Caco-2 (cell line): ENCODE results near the gene ABCC5. TPM values are rescaled to one million over a fixed set of nuclear protein-coding genes. Genes with fewer than 3 reads are reported as not detected.
"Not testable (repeated sequence)": the region's sequence is repeated elsewhere in the genome, so short reads cannot be mapped to it uniquely, and the experiment has no call there.

ENCODE experiments used
- BruUV-seq: library from RNA; stranded (reverse); fragments of 400-500 nt; replicated peaks from 2 replicates; lab custom pipeline; 2021; lab: Mats Ljungman, UMichigan
- CTCF ChIA-PET: fragments of 300-600 bp; sonication (Branson Sonifier 250); formaldehyde crosslinking; loops from one replicate; lab custom pipeline; 2022; ENCODE audit warnings: antibody characterized with exemption; lab: Charles Lee
- POLR2A ChIA-PET: fragments of 300-600 bp; sonication (Branson Sonifier 250); formaldehyde crosslinking; loops from one replicate; lab custom pipeline; 2022; ENCODE audit warnings: antibody characterized with exemption; lab: Charles Lee
- DNase-seq, 2 experiments: peaks; one replicate each; pipeline versions ENCODE4 v3.0.0 to v3.0.0-alpha.2; 2020 to 2022
- H3K27me3 ChIP-seq: replicated peaks from 2 replicates; pipeline ENCODE4 v1.6.0; 2011; ENCODE audit warnings: low read length; ENCODE audit not compliant: control insufficient read depth, insufficient read depth
- H3K36me3 ChIP-seq: 2 replicates; pipeline ENCODE4 v1.5.1; 2011; ENCODE audit warnings: low read length; ENCODE audit not compliant: control insufficient read depth, insufficient read depth
- H3K4me1 ChIP-seq: fragments of 250-450 bp; sonication (Bioruptor Pico); 2 replicates; pipeline ENCODE4 v1.5.1; 2020; ENCODE audit warnings: mild to moderate bottlenecking
- H3K4me3 ChIP-seq: 2 replicates; pipeline ENCODE4 v1.5.1; 2011; ENCODE audit warnings: low read depth, mild to moderate bottlenecking, control low read depth, low read length
- H3K9me3 ChIP-seq: fragments of 250-450 bp; sonication (Bioruptor Pico); 2 replicates; pipeline ENCODE4 v1.5.1; 2020; ENCODE audit warnings: mild to moderate bottlenecking, moderate library complexity
- H3K27ac Mint-ChIP-seq: one replicate; pipeline ENCODE4 v1.8.0; 2022; ENCODE audit warnings: mixed read lengths; ENCODE audit not compliant: unreplicated experiment
- H3K27me3 Mint-ChIP-seq: one replicate; pipeline ENCODE4 v1.8.0; 2022; ENCODE audit warnings: mixed read lengths; ENCODE audit not compliant: insufficient read depth, unreplicated experiment
- H3K36me3 Mint-ChIP-seq: one replicate; pipeline ENCODE4 v1.8.0; 2022; ENCODE audit warnings: mild to moderate bottlenecking, mixed read lengths; ENCODE audit not compliant: insufficient read depth, unreplicated experiment
- H3K4me1 Mint-ChIP-seq: one replicate; pipeline ENCODE4 v1.8.0; 2022; ENCODE audit warnings: low read depth, mixed read lengths; ENCODE audit not compliant: unreplicated experiment
- H3K4me3 Mint-ChIP-seq: one replicate; pipeline ENCODE4 v1.8.0; 2022; ENCODE audit warnings: mild to moderate bottlenecking, moderate library complexity, mixed read lengths; ENCODE audit not compliant: unreplicated experiment
- H3K9me3 Mint-ChIP-seq: one replicate; pipeline ENCODE4 v1.8.0; 2022; ENCODE audit warnings: mixed read lengths; ENCODE audit not compliant: unreplicated experiment
- intact Hi-C: fragments of 100-400 bp; cut with micrococcal nuclease; formaldehyde crosslinking; loops from one replicate; pipeline ENCODE4 v1.10.0; 2022; ENCODE audit not compliant: unreplicated experiment
- total RNA-seq: library from RNA; stranded (reverse); gene quantifications from 2 replicates; pipeline ENCODE4 v1.2.3, GENCODE V29; 2022
- TF ChIP-seq, protein P1 (sequence below), 2 experiments: fragments of 200-600 bp in 1 of 2; IDR thresholded peaks; 1 replicate in 1 of 2; 2 replicates in 1 of 2; pipeline versions ENCODE4 v1.5.1 to v1.8.0; 2011 to 2022; ENCODE audit warnings: antibody characterized with exemption in 1 of 2, control low read depth in 1 of 2, inconsistent platforms in 1 of 2, low read depth in 1 of 2, low read length in 1 of 2, mild to moderate bottlenecking in 1 of 2, moderate library complexity in 1 of 2; ENCODE audit not compliant: insufficient read depth in 1 of 2, severe bottlenecking in 1 of 2, unreplicated experiment in 1 of 2

Gene ABCC5
- total RNA-seq, 1 experiment from 2014 or later = 21.3 TPM

DNA sequence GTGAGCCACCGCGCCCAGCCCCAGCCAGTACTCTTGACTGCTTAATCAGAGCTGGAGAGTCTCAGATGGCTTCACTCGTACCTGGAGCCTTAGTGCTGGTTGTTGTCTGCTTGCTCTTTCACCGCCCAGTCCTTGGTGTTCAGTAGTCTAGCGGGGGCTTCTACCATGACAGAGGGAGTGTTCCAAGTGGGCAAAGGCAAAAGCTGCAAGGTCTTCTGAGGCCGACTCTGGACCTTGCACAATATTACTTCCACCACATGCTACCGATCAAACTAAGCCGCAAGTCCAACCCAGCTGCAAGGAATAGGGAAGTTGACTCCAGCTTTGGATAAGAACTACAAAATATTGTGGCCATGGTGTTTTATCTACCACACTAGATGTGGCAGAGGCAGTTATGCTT is 139.6 kb downstream of the ABCC5 start:
- Mint-ChIP-seq H3K9me3 (no peaks in the 10 kb centered on the region), H3K4me1 (peaks cover 1% of the 10 kb centered on the region), H3K27me3 (no peaks in the 10 kb centered on the region), H3K36me3 (peaks cover 15% of the 10 kb centered on the region), H3K4me3 (no peak overlapping the region), H3K27ac (no peak overlapping the region)
- ChIA-PET CTCF (no interaction called here), POLR2A (no interaction called here)
- no peaks in the 10 kb centered on the region for H3K27me3 ChIP-seq
- TF ChIP-seq, protein P1, sequence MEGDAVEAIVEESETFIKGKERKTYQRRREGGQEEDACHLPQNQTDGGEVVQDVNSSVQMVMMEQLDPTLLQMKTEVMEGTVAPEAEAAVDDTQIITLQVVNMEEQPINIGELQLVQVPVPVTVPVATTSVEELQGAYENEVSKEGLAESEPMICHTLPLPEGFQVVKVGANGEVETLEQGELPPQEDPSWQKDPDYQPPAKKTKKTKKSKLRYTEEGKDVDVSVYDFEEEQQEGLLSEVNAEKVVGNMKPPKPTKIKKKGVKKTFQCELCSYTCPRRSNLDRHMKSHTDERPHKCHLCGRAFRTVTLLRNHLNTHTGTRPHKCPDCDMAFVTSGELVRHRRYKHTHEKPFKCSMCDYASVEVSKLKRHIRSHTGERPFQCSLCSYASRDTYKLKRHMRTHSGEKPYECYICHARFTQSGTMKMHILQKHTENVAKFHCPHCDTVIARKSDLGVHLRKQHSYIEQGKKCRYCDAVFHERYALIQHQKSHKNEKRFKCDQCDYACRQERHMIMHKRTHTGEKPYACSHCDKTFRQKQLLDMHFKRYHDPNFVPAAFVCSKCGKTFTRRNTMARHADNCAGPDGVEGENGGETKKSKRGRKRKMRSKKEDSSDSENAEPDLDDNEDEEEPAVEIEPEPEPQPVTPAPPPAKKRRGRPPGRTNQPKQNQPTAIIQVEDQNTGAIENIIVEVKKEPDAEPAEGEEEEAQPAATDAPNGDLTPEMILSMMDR (IDR thresholded peaks at IDR 0.05; ENCODE audit: insufficient read depth in 1 of 2, low read depth in 1 of 2, low read length in 1 of 2, severe bottlenecking in 1 of 2, unreplicated experiment in 1 of 2) = no peak
- peaks cover 15% of the 10 kb centered on the region for H3K4me1 ChIP-seq
- no peaks in the 10 kb centered on the region; the same call in 1 of the 2 replicates for H3K36me3 ChIP-seq
- no TSS peak for BruUV-seq
- intact Hi-C loops = no loop called here
- no peaks in the 10 kb centered on the region for H3K9me3 ChIP-seq
- DNase-seq = no peak
- no peak overlapping the region for H3K4me3 ChIP-seq

DNA sequence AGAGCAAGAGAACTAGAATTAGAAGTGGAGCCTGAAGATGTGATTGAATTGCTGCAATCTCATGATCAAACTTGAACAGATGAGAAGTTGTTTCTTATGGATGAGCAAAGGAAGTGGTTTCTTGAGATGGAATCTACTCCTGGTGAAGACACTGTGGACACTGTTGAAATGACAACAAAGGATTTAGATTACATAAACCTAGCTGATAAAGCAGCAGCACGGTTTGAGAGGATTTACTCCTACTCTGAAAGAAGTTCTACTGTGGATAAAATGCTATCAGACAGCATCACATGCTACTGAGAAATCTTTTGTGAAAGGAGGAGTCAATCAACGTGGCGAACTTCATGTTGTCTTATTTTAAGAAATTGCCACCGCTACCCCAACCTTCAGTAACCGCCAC is 140.5 kb downstream of the ABCC5 start:
- intact Hi-C loops, H3K4me1 Mint-ChIP-seq, H3K27me3 ChIP-seq, DNase-seq, H3K9me3 ChIP-seq, H3K4me3 ChIP-seq, H3K27ac Mint-ChIP-seq, BruUV-seq, H3K36me3 ChIP-seq, H3K4me3 Mint-ChIP-seq, H3K27me3 Mint-ChIP-seq, POLR2A ChIA-PET, H3K9me3 Mint-ChIP-seq, CTCF ChIA-PET: not testable (repeated sequence)
- H3K4me1 ChIP-seq = peaks cover 15% of the 10 kb centered on the region
- peaks cover 15% of the 10 kb centered on the region for H3K36me3 Mint-ChIP-seq

- peaks cover 7% of the 10 kb centered on the region for H3K36me3 Mint-ChIP-seq
- Histone ChIP-seq H3K4me1 (peaks cover 15% of the 10 kb centered on the region), H3K27me3 (no peaks in the 10 kb centered on the region), H3K36me3 (no peaks in the 10 kb centered on the region; the same call in 1 of the 2 replicates), H3K4me3 (no peak overlapping the region), H3K9me3 (no peaks in the 10 kb centered on the region)
- H3K27me3 Mint-ChIP-seq = no peaks in the 10 kb centered on the region
- no peaks in the 10 kb centered on the region for H3K9me3 Mint-ChIP-seq
- TF ChIP-seq, protein P1 (IDR thresholded peaks at IDR 0.05; ENCODE audit: insufficient read depth in 1 of 2, low read depth in 1 of 2, low read length in 1 of 2, severe bottlenecking in 1 of 2, unreplicated experiment in 1 of 2) = no peak
- BruUV-seq = no TSS peak
- H3K4me1 Mint-ChIP-seq = no peaks in the 10 kb centered on the region
- H3K4me3 Mint-ChIP-seq = no peak overlapping the region
- DNase-seq = no peak
- ChIA-PET CTCF (no interaction called here), POLR2A (no interaction called here)
- intact Hi-C loops = no loop called here
- H3K27ac Mint-ChIP-seq = no peak overlapping the region
Observed at GRCh38 chr3:183875411-183875810, 142.3 kb downstream of the ABCC5 start.

DNA sequence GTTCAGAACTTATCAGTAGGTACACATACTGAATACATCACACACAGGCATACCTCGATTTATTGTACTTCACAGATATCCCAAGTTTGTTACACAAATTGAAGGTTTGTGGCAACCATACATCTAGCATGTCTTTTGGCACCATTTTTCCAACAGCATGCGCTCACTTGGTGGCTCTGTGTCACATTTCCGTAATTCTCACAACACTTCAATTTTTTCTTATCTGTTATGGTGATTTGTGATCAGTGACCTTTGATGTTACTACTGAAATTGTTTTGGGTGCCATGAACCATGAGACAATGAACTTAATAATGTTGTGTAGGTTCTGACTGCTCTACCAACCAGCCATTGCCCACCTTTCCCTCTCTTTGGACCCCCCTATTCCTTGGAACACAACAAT is 143.8 kb downstream of the ABCC5 start:
- ChIA-PET POLR2A (interaction anchor here (0.7 kb wide), 1 partner anchor 295 kb away, joined by 4 read pairs; no protein-coding TSS in a partner anchor), CTCF (no interaction called here)
- TF ChIP-seq, protein P1 (IDR thresholded peaks at IDR 0.05; ENCODE audit: insufficient read depth in 1 of 2, low read depth in 1 of 2, low read length in 1 of 2, severe bottlenecking in 1 of 2, unreplicated experiment in 1 of 2) = no peak
- no peaks in the 10 kb centered on the region for H3K27me3 ChIP-seq
- no TSS peak for BruUV-seq
- no peaks in the 10 kb centered on the region for H3K9me3 ChIP-seq
- Mint-ChIP-seq H3K4me3 (no peak overlapping the region), H3K9me3 (no peaks in the 10 kb centered on the region), H3K27ac (no peak overlapping the region), H3K4me1 (no peaks in the 10 kb centered on the region), H3K27me3 (no peaks in the 10 kb centered on the region), H3K36me3 (peaks cover 10% of the 10 kb centered on the region)
- DNase-seq = no peak
- no peak overlapping the region for H3K4me3 ChIP-seq
- intact Hi-C loops = no loop called here
- H3K36me3 ChIP-seq = no peaks in the 10 kb centered on the region; the same call in 1 of the 2 replicates
- peaks cover 15% of the 10 kb centered on the region for H3K4me1 ChIP-seq
